Panc1 (cell line): Measurements from ENCODE around the gene SYNRG. TPM values are rescaled to one million over a fixed set of nuclear protein-coding genes. Genes with fewer than 3 reads are reported as not detected.
A peak's percentile ranks its signal among the peaks of the same experiment; 100 is the strongest.

Experiments
- ATAC-seq: fragments of 200-7000 bp; cut with Tn5 transposase; 2 replicates; pipeline ENCODE4 v1.9.1; 2020; ENCODE audit warnings: mild to moderate bottlenecking, moderate library complexity
- BruUV-seq: library from RNA; stranded (reverse); fragments of 400-500 nt; replicated peaks from 2 replicates; lab custom pipeline; 2021; lab: Mats Ljungman, UMichigan
- CTCF ChIA-PET: fragments of 300-600 bp; sonication (Branson Sonifier 250); formaldehyde crosslinking; loops from one replicate; lab custom pipeline; 2022; ENCODE audit warnings: antibody characterized with exemption; lab: Charles Lee
- POLR2A ChIA-PET: fragments of 300-600 bp; sonication (Branson Sonifier 250); formaldehyde crosslinking; loops from one replicate; lab custom pipeline; 2022; ENCODE audit warnings: antibody characterized with exemption; lab: Charles Lee
- DNase-seq: peaks from one replicate; pipeline ENCODE4 v3.0.0-alpha.2; 2010; ENCODE audit warnings: low read depth, low spot score
- H3K27ac ChIP-seq: 2 replicates; pipeline ENCODE4 v1.5.1; 2011; ENCODE audit warnings: mild to moderate bottlenecking, low read length, inconsistent platforms
- H3K27me3 ChIP-seq: fragments of 200-500 bp; sonication (Bioruptor generic); 2 replicates; pipeline ENCODE4 v1.6.0; 2014; ENCODE audit warnings: low read length, inconsistent platforms; ENCODE audit not compliant: control insufficient read depth, insufficient read depth
- H3K36me3 ChIP-seq: fragments of 200-500 bp; sonication (Bioruptor generic); 2 replicates; pipeline ENCODE4 v1.5.1; 2014; ENCODE audit warnings: inconsistent platforms, mild to moderate bottlenecking, low read length, moderate library complexity; ENCODE audit not compliant: control insufficient read depth, insufficient read depth
- H3K4me1 ChIP-seq: 2 replicates; pipeline ENCODE4 v1.5.1; 2011; ENCODE audit warnings: inconsistent platforms, mild to moderate bottlenecking, low read length, moderate library complexity; ENCODE audit not compliant: control insufficient read depth, insufficient read depth
- H3K4me3 ChIP-seq, 2 experiments: 2 replicates each; pipeline ENCODE4 v1.5.1; 2011 to 2012; ENCODE audit warnings: low read depth in 2 of 2, low read length in 2 of 2, mild to moderate bottlenecking in 2 of 2, inconsistent platforms in 1 of 2, moderate library complexity in 1 of 2
- H3K9me3 ChIP-seq: fragments of 200-500 bp; sonication (Bioruptor generic); 2 replicates; pipeline ENCODE4 v1.5.1; 2014; ENCODE audit warnings: low read depth, mild to moderate bottlenecking, inconsistent platforms, low read length, moderate library complexity; ENCODE audit not compliant: control insufficient read depth, insufficient read depth
- CTCF ChIP-seq: fragments of 450-650 bp; IDR thresholded peaks from 2 replicates; pipeline ENCODE4 v1.5.1; 2017; ENCODE audit warnings: mild to moderate bottlenecking
- POLR2AphosphoS5 ChIP-seq: IDR thresholded peaks from 2 replicates; pipeline ENCODE4 v1.6.1; 2012; ENCODE audit warnings: mild to moderate bottlenecking, low read depth, low read length, moderate library complexity
- REST ChIP-seq, 2 experiments: IDR thresholded peaks; 2 replicates each; pipeline ENCODE4 v1.6.1; 2011 to 2012; ENCODE audit warnings: low read depth in 2 of 2, control low read depth in 1 of 2, low read length in 1 of 2, mild to moderate bottlenecking in 1 of 2, moderate library complexity in 1 of 2; ENCODE audit not compliant: insufficient read depth in 1 of 2
- SIN3A ChIP-seq: IDR thresholded peaks from 2 replicates; pipeline ENCODE4 v1.6.1; 2012; ENCODE audit warnings: low read depth, mild to moderate bottlenecking, low read length, moderate library complexity, borderline replicate concordance; ENCODE audit not compliant: insufficient read depth
- TCF7L2 ChIP-seq: IDR thresholded peaks from 2 replicates; pipeline ENCODE4 v1.6.1; 2011; ENCODE audit warnings: mild to moderate bottlenecking, low read depth, low read length, inconsistent platforms
- in situ Hi-C: cut with HindIII; loops from 2 replicates; pipeline ENCODE4 v1.10.0; 2016; ENCODE audit warnings: low sequenced_read_pairs, low pct_unique_long_range_greater_than_20kb
- intact Hi-C: fragments of 100-400 bp; cut with micrococcal nuclease; formaldehyde crosslinking; loops from one replicate; pipeline ENCODE4 v1.10.0; 2022; ENCODE audit not compliant: unreplicated experiment
- total RNA-seq: library from RNA; stranded (reverse); gene quantifications from one replicate; pipeline ENCODE4 v1.2.1, GENCODE V29; 2021; ENCODE audit not compliant: unreplicated experiment

SYNRG gene
- total RNA-seq, 1 experiment from 2014 or later: 30.8 TPM

- H3K4me1 ChIP-seq: no peaks in the 10 kb centered on the region
- H3K4me3 ChIP-seq: no peak overlapping the region
- ATAC-seq: no peak
- CTCF ChIA-PET: no interaction called here
- no peaks in the 10 kb centered on the region; the same call in 1 of the 2 replicates for H3K27me3 ChIP-seq
- no peak for DNase-seq
- no peak overlapping the region for H3K27ac ChIP-seq
- POLR2A ChIA-PET: no interaction called here
- BruUV-seq: no TSS peak
- intact Hi-C loops (loop anchor here (5.0 to 10.0 kb wide), 2 partner anchors 123 to 165 kb away; no protein-coding TSS in a partner anchor), in situ Hi-C loops (no loop called here)
- H3K9me3 ChIP-seq: no peaks in the 10 kb centered on the region
- TF ChIP-seq CTCF (no peak), POLR2AphosphoS5 (no peak), REST (IDR thresholded peaks at IDR 0.05; ENCODE audit: insufficient read depth in 1 of 2, low read depth in 2 of 2, low read length in 1 of 2) (no peak), TCF7L2 (no peak), SIN3A (no peak)
- H3K36me3 ChIP-seq: no peaks in the 10 kb centered on the region
Observed at GRCh38 chr17:37651849-37652248, 42.6 kb upstream of the SYNRG start.

DNA sequence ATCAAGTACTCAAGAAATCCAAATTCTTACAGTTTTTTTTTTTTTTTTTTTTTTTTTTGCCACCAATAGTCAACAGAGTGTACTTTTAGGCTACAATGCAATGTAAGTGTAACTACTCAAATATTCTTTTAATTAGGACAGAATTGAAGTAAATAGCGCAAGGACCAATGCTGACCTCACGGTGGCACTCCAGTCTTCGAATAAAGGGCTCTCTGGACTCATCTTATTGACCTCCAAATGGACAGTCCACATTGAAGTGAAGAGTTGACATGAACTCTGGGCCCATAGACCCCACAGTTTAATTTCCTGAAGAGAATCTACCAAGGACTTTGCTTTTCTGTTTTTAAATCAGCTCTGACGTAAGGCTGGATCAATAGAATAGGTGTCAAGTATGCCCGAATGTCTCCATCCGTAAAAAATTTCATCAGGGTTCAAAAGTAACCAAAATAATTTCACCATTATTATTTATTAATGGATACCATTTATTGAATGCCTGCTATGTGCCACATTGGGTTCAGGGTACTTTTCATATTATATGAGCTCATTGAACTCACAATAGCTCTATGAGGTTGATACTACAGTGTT lies 41.3 kb upstream of the SYNRG start:
- ATAC-seq (peak; percentile 68; the same call in 1 of the 2 replicates), DNase-seq (no peak)
- H3K36me3 ChIP-seq: no peaks in the 10 kb centered on the region
- no peak overlapping the region for H3K27ac ChIP-seq
- H3K4me1 ChIP-seq: no peaks in the 10 kb centered on the region
- TF ChIP-seq POLR2AphosphoS5: no peak
- TF ChIP-seq CTCF: peak; percentile 52
- no peak for TF ChIP-seq TCF7L2
- no peaks in the 10 kb centered on the region; the same call in 1 of the 2 replicates for H3K27me3 ChIP-seq
- in situ Hi-C loops (no loop called here), intact Hi-C loops (loop anchor here (5.0 to 10.0 kb wide), 2 partner anchors 124 to 167 kb away; no protein-coding TSS in a partner anchor)
- H3K4me3 ChIP-seq: no peak overlapping the region
- CTCF ChIA-PET: interaction anchor here (0.7 to 2.0 kb wide), 7 partner anchors 8 to 194 kb away, joined by 3 to 19 read pairs (median 8); no protein-coding TSS in a partner anchor
- BruUV-seq: no TSS peak
- H3K9me3 ChIP-seq: no peaks in the 10 kb centered on the region
- POLR2A ChIA-PET: no interaction called here
